Measurements from ENCODE around the gene CBFA2T3.

- no peak for TF ChIP-seq CTCF (IDR thresholded peaks at IDR 0.05)
- no peak for TF ChIP-seq POLR2A (IDR thresholded peaks at IDR 0.05)
- TF ChIP-seq EP300 (IDR thresholded peaks at IDR 0.05): no peak
Observed at GRCh38 chr16:89011909-89012621, 35.1 kb upstream of the CBFA2T3 start.

Measured in tibial nerve (tissue), 4 donors.